Hepatocyte (in vitro differentiated cells): ENCODE data around the gene TANGO2. TPM values are rescaled to one million over a fixed set of nuclear protein-coding genes. Genes with fewer than 3 reads are reported as not detected.

Experiments used
- DNase-seq: peaks from one replicate; pipeline ENCODE4 v3.0.0-alpha.2; 2016; ENCODE audit warnings: low spot score
- H2AFZ ChIP-seq: fragments of 200-600 bp; sonication (generic); 2 replicates; pipeline ENCODE4 v1.6.0; 2016; ENCODE audit warnings: antibody characterized with exemption, mild to moderate bottlenecking
- H3K27ac ChIP-seq: fragments of 200-600 bp; sonication (generic); 2 replicates; pipeline ENCODE4 v1.5.1; 2016; ENCODE audit warnings: mild to moderate bottlenecking
- H3K27me3 ChIP-seq: fragments of 200-600 bp; sonication (generic); 2 replicates; pipeline ENCODE4 v1.6.1; 2016
- H3K36me3 ChIP-seq: fragments of 200-600 bp; sonication (generic); replicated peaks from 2 replicates; pipeline ENCODE4 v1.5.1; 2016; ENCODE audit warnings: low read depth; ENCODE audit not compliant: insufficient read depth
- H3K4me1 ChIP-seq: fragments of 200-600 bp; sonication (generic); 2 replicates; pipeline ENCODE4 v1.5.1; 2016; ENCODE audit warnings: mild to moderate bottlenecking, moderate library complexity; ENCODE audit not compliant: insufficient read depth
- H3K4me2 ChIP-seq: fragments of 200-600 bp; sonication (generic); 2 replicates; pipeline ENCODE4 v1.6.0; 2016
- H3K4me3 ChIP-seq: fragments of 200-600 bp; sonication (generic); 2 replicates; pipeline ENCODE4 v1.5.1; 2016; ENCODE audit warnings: mild to moderate bottlenecking
- H3K79me2 ChIP-seq: fragments of 200-600 bp; sonication (generic); 2 replicates; pipeline ENCODE4 v1.6.0; 2017; ENCODE audit warnings: mild to moderate bottlenecking
- H3K9me2 ChIP-seq: fragments of 200-600 bp; sonication (generic); replicated peaks from 2 replicates; pipeline ENCODE4 v1.6.0; 2017; ENCODE audit warnings: mild to moderate bottlenecking; ENCODE audit not compliant: insufficient read depth
- H3K9me3 ChIP-seq: fragments of 200-600 bp; sonication (generic); 2 replicates; pipeline ENCODE4 v1.5.1; 2016; ENCODE audit warnings: low read depth, mild to moderate bottlenecking
- H4K20me1 ChIP-seq: fragments of 200-600 bp; sonication (generic); 2 replicates; pipeline ENCODE4 v1.6.0; 2016; ENCODE audit warnings: mild to moderate bottlenecking; ENCODE audit not compliant: insufficient read depth, poor library complexity, severe bottlenecking
- CTCF ChIP-seq: fragments of 200-600 bp; sonication (generic); IDR thresholded peaks from 2 replicates; pipeline ENCODE4 v1.5.1; 2016; ENCODE audit warnings: antibody characterized with exemption, mild to moderate bottlenecking; ENCODE audit not compliant: poor library complexity
- EZH2 ChIP-seq: fragments of 200-600 bp; sonication (generic); IDR thresholded peaks from 2 replicates; pipeline ENCODE4 v1.6.1; 2016; ENCODE audit warnings: antibody characterized with exemption, mild to moderate bottlenecking, borderline replicate concordance
- EZH2phosphoT487 ChIP-seq: fragments of 200-600 bp; sonication (generic); IDR thresholded peaks from one replicate; pipeline ENCODE4 v1.6.1; 2018; ENCODE audit warnings: antibody characterized with exemption, mild to moderate bottlenecking, low read depth, moderate library complexity; ENCODE audit not compliant: unreplicated experiment, severe bottlenecking
- WGBS: methylation state at CpG from one replicate; pipeline ENCODE4 v1.1.6; 2016; ENCODE audit warnings: low lambda C conversion rate; ENCODE audit errors: missing lambda C conversion rate; 5-methylcytosine and 5-hydroxymethylcytosine counted together
- polyA plus RNA-seq: library from polyadenylated mRNA; unstranded; fragments of >200 nt; fragmentation: Nextera tagmentation; extraction: Ambion mirVana; gene quantifications from 2 replicates; pipeline ENCODE4 v1.2.1, GENCODE V29; 2016
- total RNA-seq: library from RNA; depleted of rRNA; stranded (reverse); fragments of >200 nt; gene quantifications from 2 replicates; pipeline ENCODE4 v1.2.3, GENCODE V29; 2014

Gene TANGO2
- total and polyA plus RNA-seq, 2 experiments from 2014 or later, result 20.8 to 21.4 TPM

DNA sequence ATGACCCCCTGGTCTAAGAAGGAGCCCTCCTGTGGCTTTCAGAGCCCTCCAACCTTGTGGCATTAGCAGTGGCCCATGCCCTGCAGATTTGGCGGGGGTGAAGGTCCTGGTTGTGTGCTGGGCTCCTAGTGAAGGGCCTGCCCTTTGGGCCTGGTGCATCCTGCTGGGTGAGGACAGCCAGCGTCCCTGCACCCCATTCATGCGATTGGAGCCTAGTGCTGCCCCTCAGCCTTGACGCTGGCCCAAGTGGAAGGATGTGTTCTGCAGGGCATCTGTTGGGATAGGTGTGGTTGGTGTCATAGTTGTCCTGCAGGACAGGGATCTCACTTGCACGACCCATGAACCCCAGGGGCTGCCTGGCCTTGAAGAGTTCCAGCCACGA is 31.0 kb downstream of the TANGO2 start:
- no peaks in the 10 kb centered on the region for H3K9me3 ChIP-seq
- H3K36me3 ChIP-seq, result no peaks in the 10 kb centered on the region
- H3K4me2 ChIP-seq, result no peak overlapping the region
- no peak overlapping the region for H3K27ac ChIP-seq
- H3K27me3 ChIP-seq, result no peaks in the 10 kb centered on the region
- WGBS, result 97% methylated on average over 6 of the region's 6 CpGs
- no peaks in the 10 kb centered on the region for H3K79me2 ChIP-seq
- H3K9me2 ChIP-seq, result no peaks in the 10 kb centered on the region
- H2AFZ ChIP-seq, result no peak overlapping the region
- no peak overlapping the region for H3K4me3 ChIP-seq
- no peaks in the 10 kb centered on the region for H4K20me1 ChIP-seq
- TF ChIP-seq CTCF (no peak), EZH2 (no peak), EZH2phosphoT487 (no peak)
- DNase-seq, result no peak
- no peaks in the 10 kb centered on the region for H3K4me1 ChIP-seq

DNA sequence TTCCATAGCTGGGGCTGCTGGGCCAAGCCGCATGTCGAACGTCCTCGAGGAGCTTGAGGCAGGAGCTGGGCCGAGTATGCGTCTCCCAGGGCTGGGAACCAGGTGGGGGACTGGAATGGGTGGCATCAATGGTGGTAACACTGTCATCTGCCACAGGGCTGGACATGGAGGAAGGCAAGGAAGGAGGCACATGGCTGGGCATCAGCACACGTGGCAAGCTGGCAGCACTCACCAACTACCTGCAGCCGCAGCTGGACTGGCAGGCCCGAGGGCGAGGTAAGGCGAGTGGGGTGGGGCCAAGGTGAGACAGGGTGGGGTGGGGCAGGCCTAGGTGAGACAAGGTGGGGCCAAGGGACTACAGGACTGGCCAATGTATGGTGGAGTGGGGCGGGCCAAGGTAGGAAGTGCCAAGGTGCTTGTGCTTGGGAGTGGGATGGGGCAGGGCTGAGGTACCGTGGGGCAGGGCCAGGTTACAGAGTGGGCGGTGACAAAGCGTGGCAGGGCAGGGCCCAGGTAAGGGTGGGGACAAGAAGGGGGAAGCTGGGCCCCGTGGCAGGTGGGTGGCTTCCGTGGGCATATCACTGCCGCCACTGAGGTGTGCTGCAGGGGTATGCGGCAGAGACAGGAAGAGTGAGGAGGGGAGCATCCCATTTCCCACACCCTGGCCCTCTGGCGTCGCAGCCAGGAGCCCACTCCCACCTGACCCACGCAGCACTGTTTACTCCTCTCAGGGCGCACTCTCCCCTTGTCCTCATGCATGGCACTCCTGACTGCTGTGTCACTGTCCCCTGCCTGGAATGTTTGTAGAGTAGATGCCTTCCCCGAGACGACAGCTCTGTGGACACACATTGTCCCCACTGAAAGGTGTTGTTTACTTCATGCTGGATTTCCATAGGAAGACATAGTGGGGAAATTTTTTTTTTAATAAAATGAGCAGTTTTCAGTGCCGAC is 31.7 kb downstream of the TANGO2 start:
- no peak overlapping the region for H3K4me3 ChIP-seq
- H3K9me2 ChIP-seq, result no peaks in the 10 kb centered on the region
- H3K4me2 ChIP-seq, result no peak overlapping the region
- no peaks in the 10 kb centered on the region for H3K79me2 ChIP-seq
- no peaks in the 10 kb centered on the region for H3K9me3 ChIP-seq
- no peak for TF ChIP-seq EZH2phosphoT487
- TF ChIP-seq CTCF, result no peak
- no peak for TF ChIP-seq EZH2
- H3K36me3 ChIP-seq, result no peaks in the 10 kb centered on the region
- H2AFZ ChIP-seq, result no peak overlapping the region
- no peaks in the 10 kb centered on the region for H3K4me1 ChIP-seq
- 94% methylated on average over 18 of the region's 26 CpGs for WGBS
- DNase-seq, result no peak
- H4K20me1 ChIP-seq, result no peaks in the 10 kb centered on the region
- no peaks in the 10 kb centered on the region for H3K27me3 ChIP-seq
- no peak overlapping the region for H3K27ac ChIP-seq

- Histone ChIP-seq H3K27ac (no peak overlapping the region), H2AFZ (no peak overlapping the region), H3K4me1 (no peaks in the 10 kb centered on the region), H3K9me3 (no peaks in the 10 kb centered on the region), H3K4me2 (no peak overlapping the region), H3K4me3 (no peak overlapping the region), H3K27me3 (no peaks in the 10 kb centered on the region), H3K36me3 (no peaks in the 10 kb centered on the region), H3K79me2 (no peaks in the 10 kb centered on the region), H3K9me2 (no peaks in the 10 kb centered on the region), H4K20me1 (no peaks in the 10 kb centered on the region)
- DNase-seq, result no peak
- TF ChIP-seq EZH2phosphoT487, result no peak
- 91% methylated on average over 14 of the region's 14 CpGs for WGBS
Observed at GRCh38 chr22:20053407-20054033, 32.6 kb downstream of the TANGO2 start.

- no peak overlapping the region for H3K4me3 ChIP-seq
- no peak for TF ChIP-seq CTCF
- TF ChIP-seq EZH2, result no peak
- no peak for TF ChIP-seq EZH2phosphoT487
- no peak overlapping the region for H3K27ac ChIP-seq
- no peaks in the 10 kb centered on the region for H4K20me1 ChIP-seq
- no peaks in the 10 kb centered on the region for H3K79me2 ChIP-seq
- H3K4me1 ChIP-seq, result no peaks in the 10 kb centered on the region
- H3K9me3 ChIP-seq, result no peaks in the 10 kb centered on the region
- no peak for DNase-seq
- WGBS, result 91% methylated on average over 12 of the region's 12 CpGs
- no peak overlapping the region for H2AFZ ChIP-seq
- H3K4me2 ChIP-seq, result no peak overlapping the region
- no peaks in the 10 kb centered on the region for H3K9me2 ChIP-seq
- no peaks in the 10 kb centered on the region for H3K36me3 ChIP-seq
- no peaks in the 10 kb centered on the region for H3K27me3 ChIP-seq
Observed at GRCh38 chr22:20054034-20054427, 33.1 kb downstream of the TANGO2 start.
